Natural killer cell treated with Interleukin-12 subunit alpha and Interleukin-12 subunit beta and Interleukin-15 and Interleukin-18, amount 100 ng/mL, for 72 hours (primary cell): ENCODE measurements around the gene PATJ. TPM values are rescaled to one million over a fixed set of nuclear protein-coding genes. Genes with fewer than 3 reads are reported as not detected.
"Not testable (repeated sequence)": the region's sequence is repeated elsewhere in the genome, so short reads cannot be mapped to it uniquely, and the experiment has no call there.

Source experiments
- ATAC-seq, 2 donors: fragments of 150-1000 bp; cut with Tn5 transposase in 1 of 2; sonication (Bioruptor Pico), chemical (Tn5 transposase) in 1 of 2; 2 replicates each; pipeline ENCODE4 v1.10.0; 2021
- DNase-seq: peaks from one replicate; pipeline ENCODE4 v3.0.0; 2022; ENCODE audit warnings: low spot score
- H3K27ac Mint-ChIP-seq, 2 donors: 1 replicate in 1 of 2; 2 replicates in 1 of 2; pipeline ENCODE4 v1.8.0; 2022; ENCODE audit warnings: mixed read lengths in 2 of 2, mild to moderate bottlenecking in 1 of 2, moderate library complexity in 1 of 2
- H3K27me3 Mint-ChIP-seq, 2 donors: 1 replicate in 1 of 2; 2 replicates in 1 of 2; pipeline ENCODE4 v1.8.0; 2022; ENCODE audit warnings: mixed read lengths in 2 of 2
- H3K36me3 Mint-ChIP-seq: one replicate; pipeline ENCODE4 v1.8.0; 2022; ENCODE audit warnings: mixed read lengths
- H3K4me1 Mint-ChIP-seq, 2 donors: 1 replicate in 1 of 2; 2 replicates in 1 of 2; pipeline ENCODE4 v1.8.0; 2022; ENCODE audit warnings: low read depth in 2 of 2, mixed read lengths in 2 of 2, mild to moderate bottlenecking in 1 of 2
- H3K4me3 Mint-ChIP-seq: one replicate; pipeline ENCODE4 v1.8.0; 2022; ENCODE audit warnings: mixed read lengths
- H3K9me3 Mint-ChIP-seq: 2 replicates; pipeline ENCODE4 v1.8.0; 2022; ENCODE audit warnings: mixed read lengths
- total RNA-seq, 2 donors: library from RNA; stranded (reverse); gene quantifications; one replicate each; pipeline ENCODE4 v1.2.3, GENCODE V29; 2022

The PATJ gene
- total RNA-seq, 2 donors from 2014 or later = 3.9 to 5.8 TPM

GRCh38 chr1:62142496-62142895, 400.2 kb downstream of the PATJ start:
- no peaks in the 10 kb centered on the region for H3K9me3 Mint-ChIP-seq
- no peak for DNase-seq
- no peak overlapping the region for H3K4me3 Mint-ChIP-seq
- ATAC-seq = no peak
- no peak overlapping the region for H3K27ac Mint-ChIP-seq
- H3K4me1 Mint-ChIP-seq = no peaks in the 10 kb centered on the region
- H3K27me3 Mint-ChIP-seq = no peaks in the 10 kb centered on the region
- H3K36me3 Mint-ChIP-seq = no peaks in the 10 kb centered on the region

GRCh38 chr1:62144238-62144831, 402.1 kb downstream of the PATJ start:
- DNase-seq = no peak
- Mint-ChIP-seq H3K36me3 (no peaks in the 10 kb centered on the region), H3K4me3 (no peak overlapping the region), H3K4me1 (no peaks in the 10 kb centered on the region), H3K9me3 (no peaks in the 10 kb centered on the region), H3K27me3 (no peaks in the 10 kb centered on the region), H3K27ac (no peak overlapping the region)
- no peak for ATAC-seq

- Mint-ChIP-seq H3K4me3 (no peak overlapping the region), H3K27me3 (peaks cover 0 to 2% of the 10 kb centered on the region in 2 donors), H3K36me3 (no peaks in the 10 kb centered on the region), H3K27ac (no peak overlapping the region), H3K4me1 (no peaks in the 10 kb centered on the region), H3K9me3 (no peaks in the 10 kb centered on the region)
- DNase-seq (no peak), ATAC-seq (no peak)
Measured at GRCh38 chr1:62159940-62160348, 417.7 kb downstream of the PATJ start.

- H3K9me3 Mint-ChIP-seq = no peaks in the 10 kb centered on the region
- ATAC-seq (no peak), DNase-seq (no peak)
- no peak overlapping the region for H3K4me3 Mint-ChIP-seq
- H3K4me1 Mint-ChIP-seq = no peaks in the 10 kb centered on the region
- H3K36me3 Mint-ChIP-seq = no peaks in the 10 kb centered on the region
- no peak overlapping the region for H3K27ac Mint-ChIP-seq
- peaks cover 0 to 2% of the 10 kb centered on the region in 2 donors for H3K27me3 Mint-ChIP-seq
Measured at GRCh38 chr1:62161711-62162110, 419.4 kb downstream of the PATJ start.

GRCh38 chr1:62170380-62170779, 428.1 kb downstream of the PATJ start:
- not testable (repeated sequence) for DNase-seq, H3K36me3 Mint-ChIP-seq, H3K4me1 Mint-ChIP-seq, H3K27ac Mint-ChIP-seq, ATAC-seq, H3K27me3 Mint-ChIP-seq, H3K9me3 Mint-ChIP-seq, H3K4me3 Mint-ChIP-seq

- Mint-ChIP-seq H3K27ac (no peak overlapping the region), H3K4me3 (no peak overlapping the region), H3K27me3 (no peaks in the 10 kb centered on the region), H3K36me3 (no peaks in the 10 kb centered on the region), H3K4me1 (no peaks in the 10 kb centered on the region), H3K9me3 (no peaks in the 10 kb centered on the region)
- ATAC-seq (no peak), DNase-seq (no peak)
Measured at GRCh38 chr1:62175568-62176179, 433.4 kb downstream of the PATJ start.

- no peak overlapping the region for H3K4me3 Mint-ChIP-seq
- peaks cover 3 to 8% of the 10 kb centered on the region in 2 donors for H3K27me3 Mint-ChIP-seq
- H3K27ac Mint-ChIP-seq = no peak overlapping the region
- no peak for ATAC-seq
- H3K36me3 Mint-ChIP-seq = no peaks in the 10 kb centered on the region
- H3K9me3 Mint-ChIP-seq = no peaks in the 10 kb centered on the region
- H3K4me1 Mint-ChIP-seq = no peaks in the 10 kb centered on the region
- DNase-seq = no peak
Measured at GRCh38 chr1:62176597-62177312, 434.5 kb downstream of the PATJ start.

- H3K36me3 Mint-ChIP-seq = no peaks in the 10 kb centered on the region
- no peaks in the 10 kb centered on the region for H3K4me1 Mint-ChIP-seq
- no peak for ATAC-seq
- no peak overlapping the region for H3K4me3 Mint-ChIP-seq
- DNase-seq = no peak
- peaks cover 6 to 14% of the 10 kb centered on the region in 2 donors for H3K27me3 Mint-ChIP-seq
- H3K9me3 Mint-ChIP-seq = no peaks in the 10 kb centered on the region
- no peak overlapping the region for H3K27ac Mint-ChIP-seq
Measured at GRCh38 chr1:62177621-62178020, 435.3 kb downstream of the PATJ start.

- Mint-ChIP-seq H3K4me3 (no peak overlapping the region), H3K4me1 (no peaks in the 10 kb centered on the region), H3K36me3 (no peaks in the 10 kb centered on the region), H3K27ac (no peak overlapping the region), H3K9me3 (no peaks in the 10 kb centered on the region), H3K27me3 (peaks cover 10 to 21% of the 10 kb centered on the region in 2 donors)
- DNase-seq = no peak
- ATAC-seq = no peak
Measured at GRCh38 chr1:62178372-62178771, 436.1 kb downstream of the PATJ start.

GRCh38 chr1:62180054-62180453, 437.8 kb downstream of the PATJ start:
- not testable (repeated sequence) for H3K36me3 Mint-ChIP-seq, DNase-seq, H3K9me3 Mint-ChIP-seq, H3K4me3 Mint-ChIP-seq, H3K4me1 Mint-ChIP-seq, H3K27ac Mint-ChIP-seq, ATAC-seq
- H3K27me3 Mint-ChIP-seq = peaks cover 10 to 21% of the 10 kb centered on the region in 2 donors

GRCh38 chr1:62180639-62181038, 438.4 kb downstream of the PATJ start:
- Mint-ChIP-seq H3K4me1 (no peaks in the 10 kb centered on the region), H3K27me3 (peaks cover 10 to 21% of the 10 kb centered on the region in 2 donors), H3K9me3 (no peaks in the 10 kb centered on the region), H3K4me3 (no peak overlapping the region), H3K27ac (no peak overlapping the region), H3K36me3 (no peaks in the 10 kb centered on the region)
- DNase-seq (no peak), ATAC-seq (no peak)

GRCh38 chr1:62181532-62181931, 439.3 kb downstream of the PATJ start:
- ATAC-seq (no peak), DNase-seq (no peak)
- Mint-ChIP-seq H3K27ac (no peak overlapping the region), H3K9me3 (no peaks in the 10 kb centered on the region), H3K4me3 (no peak overlapping the region), H3K4me1 (no peaks in the 10 kb centered on the region), H3K27me3 (peaks cover 10 to 21% of the 10 kb centered on the region in 2 donors), H3K36me3 (no peaks in the 10 kb centered on the region)

- not testable (repeated sequence) for H3K4me1 Mint-ChIP-seq
Measured at GRCh38 chr1:62182157-62182556, 439.9 kb downstream of the PATJ start.

More at GRCh38 chr1:62182157-62182556, 439.9 kb downstream of the PATJ start:
- not testable (repeated sequence) for H3K36me3 Mint-ChIP-seq, H3K27ac Mint-ChIP-seq, ATAC-seq, H3K9me3 Mint-ChIP-seq, H3K4me3 Mint-ChIP-seq, DNase-seq
- H3K27me3 Mint-ChIP-seq = peaks cover 10 to 21% of the 10 kb centered on the region in 2 donors
